ENCODE data around the gene PNPT1.

The PNPT1 gene

GRCh38 chr2:55668956-55669355, 24.7 kb downstream of the PNPT1 start:
- DNase-seq (ENCODE audit: low spot score), result no peak

GRCh38 chr2:55653255-55653654, 40.4 kb downstream of the PNPT1 start:
- DNase-seq (ENCODE audit: low spot score), result no peak

GRCh38 chr2:55649211-55649610, 44.4 kb downstream of the PNPT1 start:
- DNase-seq (ENCODE audit: low spot score), result no peak

- no peak for DNase-seq (ENCODE audit: low spot score)
Measured at GRCh38 chr2:55636831-55637230, 56.8 kb downstream of the PNPT1 start.

GRCh38 chr2:55628931-55629330, 64.7 kb downstream of the PNPT1 start:
- DNase-seq (ENCODE audit: low spot score), result no peak

GRCh38 chr2:55627915-55628314, 65.7 kb downstream of the PNPT1 start:
- no peak for DNase-seq (ENCODE audit: low spot score)

GRCh38 chr2:55621802-55622201, 71.8 kb downstream of the PNPT1 start:
- no peak for DNase-seq (ENCODE audit: low spot score)

- DNase-seq (ENCODE audit: low spot score), result peak; percentile 34
Measured at GRCh38 chr2:55620123-55620779, 73.4 kb downstream of the PNPT1 start.

- peak; percentile 87 for DNase-seq (ENCODE audit: low spot score)
Measured at GRCh38 chr2:55618275-55619055, 75.2 kb downstream of the PNPT1 start.

- no peak for DNase-seq (ENCODE audit: low spot score)
Measured at GRCh38 chr2:55618025-55618274, 75.7 kb downstream of the PNPT1 start.

GRCh38 chr2:55617175-55618024, 76.2 kb downstream of the PNPT1 start, which contains the start of gene PPP4R3B:
Gene PPP4R3B, minus strand, starts transcription at chr2:55617622. Its CDS starts 337 bp downstream, at chr2:55617285.
- peak; percentile 99 for DNase-seq (ENCODE audit: low spot score)

GRCh38 chr2:55616551-55617174, 77.0 kb downstream of the PNPT1 start:
- DNase-seq (ENCODE audit: low spot score), result peak; percentile 43

- no peak for DNase-seq (ENCODE audit: low spot score)
Measured at GRCh38 chr2:55611997-55612396, 81.6 kb downstream of the PNPT1 start.

- no peak for DNase-seq (ENCODE audit: low spot score)
Measured at GRCh38 chr2:55610954-55611743, 82.5 kb downstream of the PNPT1 start.

- DNase-seq (ENCODE audit: low spot score), result no peak
Measured at GRCh38 chr2:55609938-55610578, 83.6 kb downstream of the PNPT1 start.

- DNase-seq (ENCODE audit: low spot score), result no peak
Measured at GRCh38 chr2:55609193-55609794, 84.3 kb downstream of the PNPT1 start.

GRCh38 chr2:55607717-55608116, 85.9 kb downstream of the PNPT1 start:
- no peak for DNase-seq (ENCODE audit: low spot score)

GRCh38 chr2:55604027-55604565, 89.5 kb downstream of the PNPT1 start:
- no peak for DNase-seq (ENCODE audit: low spot score)

GRCh38 chr2:55601849-55602248, 91.8 kb downstream of the PNPT1 start:
- DNase-seq (ENCODE audit: low spot score), result no peak

- no peak for DNase-seq (ENCODE audit: low spot score)
Measured at GRCh38 chr2:55598056-55598795, 95.4 kb downstream of the PNPT1 start.

Measured in cerebellar cortex (tissue), 1 donor.